Measurements from ENCODE around the gene TSPO2. TPM values are rescaled to one million over a fixed set of nuclear protein-coding genes. Genes with fewer than 3 reads are reported as not detected.

TSPO2 gene
- total RNA-seq, 1 experiment from 2014 or later = not detected

- CTCF ChIA-PET = interaction anchor here (0.7 to 2.8 kb wide), 15 partner anchors 8 to 700 kb away, joined by 3 to 25 read pairs (median 6); partner anchors contain the start of genes NFYA and UNC5CL
- no peaks in the 10 kb centered on the region for H3K9me3 ChIP-seq (ENCODE audit: control insufficient read depth in 1 of 2, insufficient read depth in 1 of 2, low read depth in 1 of 2, low read length in 2 of 2)
- POLR2A ChIA-PET = interaction anchor here (1.0 to 1.4 kb wide), 3 partner anchors 9 to 134 kb away, joined by 3 to 5 read pairs (median 3); no protein-coding TSS in a partner anchor
- no TSS peak for BruUV-seq (replicated peaks)
- TF ChIP-seq MAX (IDR thresholded peaks at IDR 0.05) (peak; percentile 85), RAD21 (IDR thresholded peaks at IDR 0.05; ENCODE audit: low read depth) (peak; percentile 98), POLR2A (IDR thresholded peaks at IDR 0.05; ENCODE audit: borderline replicate concordance, extremely low read depth, insufficient read depth, insufficient read length) (peak; percentile 34), REST (IDR thresholded peaks at IDR 0.05; ENCODE audit: low read depth) (no peak), CTCF (IDR thresholded peaks at IDR 0.05 in 2 of 3, conservative IDR thresholded peaks at IDR 0.05 in 1 of 3; ENCODE audit: borderline replicate concordance in 1 of 3, insufficient read depth in 1 of 3, low read depth in 2 of 3, low read length in 2 of 3) (peak; percentile 95 to 97 (median 96)), POLR2AphosphoS5 (IDR thresholded peaks at IDR 0.05; ENCODE audit: low read depth, low read length) (peak; percentile 37; the same call in 1 of the 2 replicates), ZNF274 (IDR thresholded peaks at IDR 0.05; ENCODE audit: low read depth, low read length) (no peak), ZFX (IDR thresholded peaks at IDR 0.05) (peak; percentile 83; the same call in 1 of the 2 replicates), TCF7L2 (IDR thresholded peaks at IDR 0.05; ENCODE audit: borderline replicate concordance, extremely low read depth, insufficient read depth, insufficient read length) (peak; percentile 12)
- H3K27me3 ChIP-seq (ENCODE audit: insufficient read depth, low read length) = no peaks in the 10 kb centered on the region
- H3K79me2 ChIP-seq (ENCODE audit: insufficient read depth, low read length) = no peaks in the 10 kb centered on the region
- DNase-seq (ENCODE audit: low read depth, low spot score) (peak; percentile 35), ATAC-seq (peak; percentile 95)
- intact Hi-C loops (cut with micrococcal nuclease) = loop anchor here (1.0 to 10.0 kb wide), 6 partner anchors 22 to 1043 kb away; no protein-coding TSS in a partner anchor
- peaks cover 5 to 17% of the 10 kb centered on the region in 2 experiments for H3K4me1 ChIP-seq (ENCODE audit: control insufficient read depth in 1 of 2, insufficient read depth in 2 of 2, low read length in 2 of 2)
- peak overlapping the region; percentile 46 for H3K9ac ChIP-seq (ENCODE audit: low read length)
- no peaks in the 10 kb centered on the region for H3K9me2 ChIP-seq (ENCODE audit: insufficient read depth)
- H3K4me3 ChIP-seq (replicated peaks in 1 of 2; ENCODE audit: low read depth in 1 of 2, low read length in 2 of 2) = peak overlapping the region; percentile 48 to 58
- no peak overlapping the region; the same call in 1 of the 2 replicates for H3K27ac ChIP-seq (ENCODE audit: low read depth, low read length)
- peak overlapping the region; percentile 64 for H2AFZ ChIP-seq (ENCODE audit: low read depth, low read length, poor library complexity, severe bottlenecking)
- H4K20me1 ChIP-seq (ENCODE audit: insufficient read depth) = no peaks in the 10 kb centered on the region
- RAD21 ChIA-PET (ENCODE audit: low non-redundant PET in 1 of 2, low total read pairs in 2 of 2, uncharacterized antibody in 2 of 2, unreplicated experiment in 2 of 2) = interaction anchor here in 1 of 2 experiments (0.6 to 1.3 kb wide), 4 partner anchors 134 to 551 kb away, joined by 3 to 7 read pairs (median 4); no protein-coding TSS in a partner anchor
- H3K4me2 ChIP-seq (ENCODE audit: low read length) = peak overlapping the region; percentile 86
- H3K36me3 ChIP-seq (ENCODE audit: control insufficient read depth in 1 of 2, insufficient read depth in 2 of 2, low read length in 2 of 2) = no peaks in the 10 kb centered on the region
Measured at GRCh38 chr6:41027799-41028560, 14.3 kb upstream of the TSPO2 start.
